SU-DHL-6 (cell line): Measurements from ENCODE around the gene AFAP1L1.

Experiments used
- H2AFZ ChIP-seq: fragments of 200-600 bp; sonication (generic); 2 replicates; pipeline ENCODE4 v1.6.1; 2014; ENCODE audit warnings: low read depth, mild to moderate bottlenecking, moderate library complexity, mixed read lengths, antibody characterized with exemption, low read length; ENCODE audit not compliant: severe bottlenecking
- H3F3A ChIP-seq: fragments of 200-600 bp; shearing (Covaris generic); 2 replicates; pipeline ENCODE4 v1.6.0; 2016; ENCODE audit warnings: antibody characterized with exemption, mild to moderate bottlenecking; ENCODE audit not compliant: insufficient read depth
- H3K27ac ChIP-seq: fragments of 200-600 bp; sonication (generic); 2 replicates; pipeline ENCODE4 v1.5.1; 2016; ENCODE audit warnings: low read depth, mild to moderate bottlenecking, low read length, moderate library complexity, mixed read lengths
- H3K27me3 ChIP-seq: fragments of 200-600 bp; sonication (generic), shearing (Covaris generic); 2 replicates; pipeline ENCODE4 v1.6.0; 2014; ENCODE audit warnings: mild to moderate bottlenecking, low read length
- H3K36me3 ChIP-seq: fragments of 200-600 bp; sonication (generic); 2 replicates; pipeline ENCODE4 v1.6.1; 2014; ENCODE audit warnings: mild to moderate bottlenecking, low read length, mixed read lengths
- H3K4me2 ChIP-seq: fragments of 300-600, 200-600 bp; shearing (Covaris generic), sonication (generic); 2 replicates; pipeline ENCODE4 v1.6.0; 2014; ENCODE audit warnings: low read length, low read depth, mild to moderate bottlenecking; ENCODE audit not compliant: poor library complexity, severe bottlenecking
- H3K4me3 ChIP-seq: fragments of 200-600 bp; sonication (generic); 2 replicates; pipeline ENCODE4 v1.5.1; 2014; ENCODE audit warnings: antibody characterized with exemption, low read length, mild to moderate bottlenecking, mixed read lengths; ENCODE audit not compliant: insufficient read depth, poor library complexity, severe bottlenecking
- H3K79me2 ChIP-seq: fragments of 200-600 bp; sonication (generic); 2 replicates; pipeline ENCODE4 v1.6.1; 2014; ENCODE audit warnings: mild to moderate bottlenecking, low read length, moderate library complexity; ENCODE audit not compliant: insufficient read depth
- H3K9ac ChIP-seq: fragments of 200-600 bp; sonication (generic); 2 replicates; pipeline ENCODE4 v1.7.0; 2014; ENCODE audit warnings: mild to moderate bottlenecking, low read length
- H3K9me2 ChIP-seq: fragments of 200-600 bp; sonication (generic); replicated peaks from 2 replicates; pipeline ENCODE4 v1.6.1; 2014; ENCODE audit warnings: low read length; ENCODE audit not compliant: insufficient read depth
- H3K9me3 ChIP-seq: fragments of 200-600 bp; sonication (generic); 2 replicates; pipeline ENCODE4 v1.6.1; 2014; ENCODE audit warnings: low read length, mixed read lengths; ENCODE audit not compliant: insufficient read depth
- H4K20me1 ChIP-seq: fragments of 200-600 bp; sonication (generic); 2 replicates; pipeline ENCODE4 v1.6.1; 2014; ENCODE audit warnings: low read depth, mild to moderate bottlenecking, antibody characterized with exemption, low read length, moderate library complexity, mixed read lengths
- EZH2phosphoT487 ChIP-seq: fragments of 200-600 bp; sonication (generic), shearing (Covaris generic); conservative IDR thresholded peaks from 2 replicates; pipeline ENCODE4 v1.6.1; 2018; ENCODE audit warnings: mild to moderate bottlenecking, antibody characterized with exemption, low read length, moderate library complexity, mixed read lengths
- TF ChIP-seq, protein P1 (sequence below): fragments of 200-600 bp; sonication (generic); IDR thresholded peaks from one replicate; pipeline ENCODE4 v1.5.1; 2017; ENCODE audit warnings: antibody characterized with exemption, mild to moderate bottlenecking, low read length, moderate library complexity; ENCODE audit not compliant: insufficient read depth, poor library complexity, severe bottlenecking

AFAP1L1 gene

GRCh38 chr5:149285153-149285552 lies 13.5 kb downstream of the AFAP1L1 start:
- H3K79me2 ChIP-seq = no peaks in the 10 kb centered on the region
- H2AFZ ChIP-seq = no peak overlapping the region
- no peaks in the 10 kb centered on the region for H3K9me3 ChIP-seq
- H3K9ac ChIP-seq = no peak overlapping the region
- no peaks in the 10 kb centered on the region for H3K36me3 ChIP-seq
- H3K27me3 ChIP-seq = no peaks in the 10 kb centered on the region
- H3K27ac ChIP-seq = no peak overlapping the region
- no peak overlapping the region for H3K4me3 ChIP-seq
- no peaks in the 10 kb centered on the region for H3K9me2 ChIP-seq
- TF ChIP-seq EZH2phosphoT487 = no peak
- TF ChIP-seq, protein P1, sequence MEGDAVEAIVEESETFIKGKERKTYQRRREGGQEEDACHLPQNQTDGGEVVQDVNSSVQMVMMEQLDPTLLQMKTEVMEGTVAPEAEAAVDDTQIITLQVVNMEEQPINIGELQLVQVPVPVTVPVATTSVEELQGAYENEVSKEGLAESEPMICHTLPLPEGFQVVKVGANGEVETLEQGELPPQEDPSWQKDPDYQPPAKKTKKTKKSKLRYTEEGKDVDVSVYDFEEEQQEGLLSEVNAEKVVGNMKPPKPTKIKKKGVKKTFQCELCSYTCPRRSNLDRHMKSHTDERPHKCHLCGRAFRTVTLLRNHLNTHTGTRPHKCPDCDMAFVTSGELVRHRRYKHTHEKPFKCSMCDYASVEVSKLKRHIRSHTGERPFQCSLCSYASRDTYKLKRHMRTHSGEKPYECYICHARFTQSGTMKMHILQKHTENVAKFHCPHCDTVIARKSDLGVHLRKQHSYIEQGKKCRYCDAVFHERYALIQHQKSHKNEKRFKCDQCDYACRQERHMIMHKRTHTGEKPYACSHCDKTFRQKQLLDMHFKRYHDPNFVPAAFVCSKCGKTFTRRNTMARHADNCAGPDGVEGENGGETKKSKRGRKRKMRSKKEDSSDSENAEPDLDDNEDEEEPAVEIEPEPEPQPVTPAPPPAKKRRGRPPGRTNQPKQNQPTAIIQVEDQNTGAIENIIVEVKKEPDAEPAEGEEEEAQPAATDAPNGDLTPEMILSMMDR = no peak
- no peak overlapping the region for H3K4me2 ChIP-seq
- H4K20me1 ChIP-seq = no peaks in the 10 kb centered on the region
- H3F3A ChIP-seq = no peaks in the 10 kb centered on the region

GRCh38 chr5:149288436-149288835 lies 16.8 kb downstream of the AFAP1L1 start:
- Histone ChIP-seq H3K4me2 (no peak overlapping the region), H3K27ac (no peak overlapping the region), H3F3A (no peaks in the 10 kb centered on the region), H3K27me3 (no peaks in the 10 kb centered on the region), H3K9ac (no peak overlapping the region), H4K20me1 (no peaks in the 10 kb centered on the region), H3K79me2 (no peaks in the 10 kb centered on the region), H2AFZ (no peak overlapping the region), H3K9me2 (no peaks in the 10 kb centered on the region), H3K36me3 (no peaks in the 10 kb centered on the region), H3K4me3 (no peak overlapping the region), H3K9me3 (no peaks in the 10 kb centered on the region)
- no peak for TF ChIP-seq EZH2phosphoT487
- TF ChIP-seq, protein P1 = no peak

GRCh38 chr5:149289301-149289700 lies 17.6 kb downstream of the AFAP1L1 start:
- TF ChIP-seq EZH2phosphoT487 = no peak
- TF ChIP-seq, protein P1 = no peak
- H3K9me2 ChIP-seq = no peaks in the 10 kb centered on the region
- H3K4me3 ChIP-seq = no peak overlapping the region
- H4K20me1 ChIP-seq = no peaks in the 10 kb centered on the region
- H3K79me2 ChIP-seq = no peaks in the 10 kb centered on the region
- H3K4me2 ChIP-seq = no peak overlapping the region
- H3K27ac ChIP-seq = no peak overlapping the region
- H3K9ac ChIP-seq = no peak overlapping the region
- no peak overlapping the region for H2AFZ ChIP-seq
- no peaks in the 10 kb centered on the region for H3K36me3 ChIP-seq
- H3K27me3 ChIP-seq = no peaks in the 10 kb centered on the region
- H3K9me3 ChIP-seq = no peaks in the 10 kb centered on the region
- H3F3A ChIP-seq = no peaks in the 10 kb centered on the region
